Ovary (tissue), 9 donors: Measurements from ENCODE around the gene SYNPO2. TPM values are rescaled to one million over a fixed set of nuclear protein-coding genes. Genes with fewer than 3 reads are reported as not detected.

Experiments used
- DNase-seq, 5 donors: peaks; one replicate each; pipeline ENCODE4 v3.0.0-alpha.2; 2019 to 2020
- H3K27ac ChIP-seq, 2 donors: fragments of 200-600 bp; one replicate each; pipeline versions ENCODE4 v1.5.1 to v1.8.0; 2019 to 2022
- H3K27me3 ChIP-seq: fragments of 200-600 bp; one replicate; pipeline ENCODE4 v1.8.0; 2022
- H3K36me3 ChIP-seq: fragments of 200-600 bp; sonication (generic); one replicate; pipeline ENCODE4 v1.5.1; 2019
- H3K4me1 ChIP-seq: one replicate; pipeline ENCODE4 v1.8.1; 2013; ENCODE audit warnings: mild to moderate bottlenecking, moderate library complexity; ENCODE audit not compliant: insufficient read depth
- H3K4me3 ChIP-seq: fragments of 200-600 bp; sonication (generic); one replicate; pipeline ENCODE4 v1.5.1; 2017
- H3K9me3 ChIP-seq, 2 donors: fragments of 200-600 bp in 1 of 2; sonication (generic) in 1 of 2; one replicate each; pipeline versions ENCODE4 v1.5.1 to v1.8.1; 2013 to 2019; ENCODE audit warnings: mild to moderate bottlenecking in 1 of 2, moderate library complexity in 1 of 2
- EP300 ChIP-seq: sonication (generic); formaldehyde crosslinking; IDR thresholded peaks from one replicate; pipeline ENCODE4 v1.6.1; 2017; ENCODE audit warnings: antibody characterized with exemption
- POLR2A ChIP-seq: fragments of 450-650 bp; IDR thresholded peaks from one replicate; pipeline ENCODE4 v1.6.1; 2017; ENCODE audit warnings: antibody characterized with exemption, mild to moderate bottlenecking, moderate library complexity
- WGBS, 3 donors: extraction: QIAGEN DNeasy Blood & Tissue Kit in 1 of 3; methylation state at CpG; one replicate each; pipeline versions ENCODE4 v1.1.5 to v1.1.7; 2013 to 2017; 5-methylcytosine and 5-hydroxymethylcytosine counted together
- intact Hi-C, 4 donors: fragments of 100-400 bp; cut with DNase I; formaldehyde crosslinking; loops; one replicate each; pipeline versions ENCODE4 v1.11.0 to v1.15.1; 2022 to 2023
- polyA plus RNA-seq, 2 donors: library from polyadenylated mRNA; stranded (reverse); fragments of 200-250 nt in 1 of 2; fragments of 350-450 nt in 1 of 2; fragmentation: Illumina TruSeq in 1 of 2; extraction: RNeasy Lipid Tissue Mini Kit (QIAGEN cat#74804) in 1 of 2; gene quantifications; one replicate each; pipeline ENCODE4 v1.2.3, GENCODE V29; 2013 to 2014
- total RNA-seq, 7 donors: library from RNA; depleted of rRNA in 2 of 7; stranded (reverse); fragments of >200 nt in 2 of 7; fragmentation: NEBNext Ultra II Directional in 3 of 7; extraction: Animal tissue kit (Norgen Biotek cat#: 25700) in 3 of 7; gene quantifications; one replicate each; pipeline versions ENCODE4 v1.1.0 to v1.2.4, GENCODE V29; 2016 to 2023
- TF ChIP-seq, protein P1 (sequence below), 3 donors: fragments of 450-650 bp in 2 of 3; fragments of 200-600 bp in 1 of 3; IDR thresholded peaks; one replicate each; pipeline versions ENCODE4 v1.5.1 to v1.8.0; 2016 to 2022; ENCODE audit warnings: antibody characterized with exemption in 3 of 3, mild to moderate bottlenecking in 1 of 3
- donor health status: DM: no; HTN: no; CAD: no; lungs with moderate emphysema.
- donor health status: DM: no; HTN: no; CAD: no.
- donor health status: Bipolar disorder and iron deficiency.
- donor health status: DM: yes; HTN: yes; CAD: no.
- donor health status: DM: no; HTN: no; CAD: no.
- donor health status: DM: yes; HTN: yes; CAD: no.

SYNPO2 gene
- total and polyA plus RNA-seq, 9 donors = 54.8 to 265 (median 121) TPM

GRCh38 chr4:119039160-119039559 is 150.5 kb downstream of the SYNPO2 start:
- TF ChIP-seq POLR2A = no peak
- TF ChIP-seq, protein P1, sequence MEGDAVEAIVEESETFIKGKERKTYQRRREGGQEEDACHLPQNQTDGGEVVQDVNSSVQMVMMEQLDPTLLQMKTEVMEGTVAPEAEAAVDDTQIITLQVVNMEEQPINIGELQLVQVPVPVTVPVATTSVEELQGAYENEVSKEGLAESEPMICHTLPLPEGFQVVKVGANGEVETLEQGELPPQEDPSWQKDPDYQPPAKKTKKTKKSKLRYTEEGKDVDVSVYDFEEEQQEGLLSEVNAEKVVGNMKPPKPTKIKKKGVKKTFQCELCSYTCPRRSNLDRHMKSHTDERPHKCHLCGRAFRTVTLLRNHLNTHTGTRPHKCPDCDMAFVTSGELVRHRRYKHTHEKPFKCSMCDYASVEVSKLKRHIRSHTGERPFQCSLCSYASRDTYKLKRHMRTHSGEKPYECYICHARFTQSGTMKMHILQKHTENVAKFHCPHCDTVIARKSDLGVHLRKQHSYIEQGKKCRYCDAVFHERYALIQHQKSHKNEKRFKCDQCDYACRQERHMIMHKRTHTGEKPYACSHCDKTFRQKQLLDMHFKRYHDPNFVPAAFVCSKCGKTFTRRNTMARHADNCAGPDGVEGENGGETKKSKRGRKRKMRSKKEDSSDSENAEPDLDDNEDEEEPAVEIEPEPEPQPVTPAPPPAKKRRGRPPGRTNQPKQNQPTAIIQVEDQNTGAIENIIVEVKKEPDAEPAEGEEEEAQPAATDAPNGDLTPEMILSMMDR (IDR thresholded peaks at IDR 0.05) = no peak
- TF ChIP-seq EP300 = no peak
- no peak overlapping the region for H3K27ac ChIP-seq
- intact Hi-C loops = loop anchor here in 2 of 4 donors (10.0 kb wide), 2 partner anchors 54 to 176 kb away; partner anchors contain the start of gene USP53 (in 1 of the 2)
- no peaks in the 10 kb centered on the region for H3K27me3 ChIP-seq
- no peak overlapping the region for H3K4me3 ChIP-seq
- no peaks in the 10 kb centered on the region for H3K9me3 ChIP-seq
- H3K36me3 ChIP-seq = no peaks in the 10 kb centered on the region
- WGBS, 3 donors = 97 to 100% (median 97%) methylated on average over 1 of the region's 1 CpG
- peaks cover 22% of the 10 kb centered on the region for H3K4me1 ChIP-seq
- DNase-seq = no peak

DNA sequence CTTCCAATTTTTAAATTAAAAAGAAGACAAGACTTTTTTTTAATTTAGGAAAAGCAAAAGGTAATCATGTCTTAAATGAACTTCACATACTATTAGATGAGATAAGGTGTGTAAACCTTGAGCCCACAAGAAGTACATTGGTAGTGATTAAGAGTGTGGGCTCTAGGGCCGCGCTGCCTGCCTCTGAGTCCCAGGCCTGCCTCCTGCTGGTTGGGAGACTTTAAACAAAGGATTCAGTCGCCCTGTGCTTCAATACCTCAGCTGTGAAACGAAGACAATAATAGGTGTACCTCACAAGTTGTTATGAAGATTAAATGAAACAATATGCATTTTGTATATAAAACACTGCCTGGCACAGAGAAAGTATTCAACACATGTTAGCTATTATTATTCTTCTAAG is 151.1 kb downstream of the SYNPO2 start:
- H3K36me3 ChIP-seq = no peaks in the 10 kb centered on the region
- peaks cover 16% of the 10 kb centered on the region for H3K4me1 ChIP-seq
- H3K4me3 ChIP-seq = no peak overlapping the region
- no peaks in the 10 kb centered on the region for H3K27me3 ChIP-seq
- H3K27ac ChIP-seq = peak overlapping the region in 1 of 2 donors; percentile 64
- 65 to 80% (median 65%) methylated on average over 4 of the region's 4 CpGs for WGBS, 3 donors
- H3K9me3 ChIP-seq = no peaks in the 10 kb centered on the region
- intact Hi-C loops = loop anchor here in 3 of 4 donors (5.0 to 10.0 kb wide), 4 partner anchors 55 to 248 kb away; partner anchors contain the start of gene USP53 (in 2 of the 3)
- no peak for TF ChIP-seq POLR2A
- TF ChIP-seq, protein P1 (IDR thresholded peaks at IDR 0.05) = no peak
- no peak for TF ChIP-seq EP300
- DNase-seq = no peak

- DNase-seq = no peak
- TF ChIP-seq, protein P1 (IDR thresholded peaks at IDR 0.05) = no peak
- TF ChIP-seq EP300 = no peak
- TF ChIP-seq POLR2A = no peak
- Histone ChIP-seq H3K4me3 (no peak overlapping the region), H3K27me3 (no peaks in the 10 kb centered on the region), H3K27ac (peak overlapping the region in 1 of 2 donors; percentile 64), H3K36me3 (no peaks in the 10 kb centered on the region), H3K9me3 (no peaks in the 10 kb centered on the region), H3K4me1 (peaks cover 16% of the 10 kb centered on the region)
- intact Hi-C loops = loop anchor here in 2 of 4 donors (5.0 to 10.0 kb wide), 3 partner anchors 175 to 247 kb away; partner anchors contain the start of gene USP53 (in 1 of the 2)
- 17 to 37% (median 29%) methylated on average over 3 of the region's 3 CpGs for WGBS, 3 donors
These were observed 151.6 kb downstream of the SYNPO2 start for GRCh38 chr4:119040261-119040660.

DNA sequence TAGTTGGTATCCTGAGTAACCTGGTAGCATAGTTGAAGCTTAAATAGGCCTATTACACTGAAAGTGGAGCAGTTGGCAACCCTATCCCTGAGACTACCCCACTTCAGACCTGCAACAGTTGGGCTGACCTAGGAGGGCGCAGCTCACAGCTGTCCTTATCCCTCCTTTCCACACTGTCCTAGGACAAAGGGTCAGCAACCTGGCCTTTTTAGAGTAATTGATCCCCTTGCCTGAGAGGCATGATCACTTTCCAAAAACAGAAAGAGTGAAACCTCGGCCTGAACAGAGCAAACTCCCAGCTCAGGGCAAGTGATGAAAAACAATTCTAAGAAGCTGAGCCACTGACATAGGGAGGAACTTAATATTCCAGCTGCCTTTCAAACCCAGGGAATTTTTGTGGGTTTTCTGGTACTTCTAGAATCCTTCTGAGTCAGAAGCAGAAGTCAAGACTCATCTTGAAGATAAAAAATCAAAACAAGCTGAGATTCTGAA is 152.1 kb downstream of the SYNPO2 start:
- TF ChIP-seq POLR2A = no peak
- TF ChIP-seq EP300 = no peak
- TF ChIP-seq, protein P1 (IDR thresholded peaks at IDR 0.05) = no peak
- Histone ChIP-seq H3K9me3 (no peaks in the 10 kb centered on the region), H3K4me3 (no peak overlapping the region), H3K4me1 (peaks cover 15% of the 10 kb centered on the region), H3K27me3 (no peaks in the 10 kb centered on the region), H3K36me3 (no peaks in the 10 kb centered on the region), H3K27ac (peak overlapping the region in 1 of 2 donors; percentile 64)
- intact Hi-C loops = loop anchor here in 2 of 4 donors (5.0 to 10.0 kb wide), 3 partner anchors 174 to 247 kb away; partner anchors contain the start of gene USP53 (in 1 of the 2)
- DNase-seq = no peak
- WGBS, 3 donors = 33 to 47% (median 37%) methylated on average over 2 of the region's 2 CpGs
